A673 (cell line): ENCODE measurements around the gene C9.

Experiments
- EZH2 ChIP-seq: fragments of 200-600 bp; sonication (generic); IDR thresholded peaks from 2 replicates; pipeline ENCODE4 v1.6.1; 2017; ENCODE audit warnings: borderline replicate concordance, low read depth, mild to moderate bottlenecking, mixed read lengths, antibody characterized with exemption, low read length; ENCODE audit not compliant: poor library complexity, severe bottlenecking
- TF ChIP-seq, protein P1 (sequence below): fragments of 300-800, 200-600 bp; sonication (generic); conservative IDR thresholded peaks from 2 replicates; pipeline ENCODE4 v1.5.1; 2017; ENCODE audit warnings: low read depth, mild to moderate bottlenecking, antibody characterized with exemption, low read length, moderate library complexity, mixed read lengths

DNA sequence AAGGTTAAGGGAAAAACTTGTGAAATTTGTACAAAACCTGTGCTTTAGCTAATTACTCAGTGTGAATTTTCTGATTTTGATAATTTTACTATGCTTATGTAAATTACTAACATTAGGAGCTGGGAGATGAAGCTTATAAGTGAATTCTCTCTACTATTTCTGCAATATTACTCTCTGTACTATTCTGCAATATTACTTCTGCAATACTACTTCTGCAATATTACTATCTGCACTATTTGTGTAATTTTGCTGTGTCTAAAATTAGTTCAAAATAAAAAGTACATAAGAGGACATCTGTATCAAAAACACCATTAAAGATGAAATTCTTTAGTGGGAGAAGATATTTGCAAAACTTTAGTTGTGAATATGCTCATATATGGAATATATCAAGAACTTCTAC is 62.9 kb downstream of the C9 start:
- TF ChIP-seq EZH2 = no peak
- TF ChIP-seq, protein P1, sequence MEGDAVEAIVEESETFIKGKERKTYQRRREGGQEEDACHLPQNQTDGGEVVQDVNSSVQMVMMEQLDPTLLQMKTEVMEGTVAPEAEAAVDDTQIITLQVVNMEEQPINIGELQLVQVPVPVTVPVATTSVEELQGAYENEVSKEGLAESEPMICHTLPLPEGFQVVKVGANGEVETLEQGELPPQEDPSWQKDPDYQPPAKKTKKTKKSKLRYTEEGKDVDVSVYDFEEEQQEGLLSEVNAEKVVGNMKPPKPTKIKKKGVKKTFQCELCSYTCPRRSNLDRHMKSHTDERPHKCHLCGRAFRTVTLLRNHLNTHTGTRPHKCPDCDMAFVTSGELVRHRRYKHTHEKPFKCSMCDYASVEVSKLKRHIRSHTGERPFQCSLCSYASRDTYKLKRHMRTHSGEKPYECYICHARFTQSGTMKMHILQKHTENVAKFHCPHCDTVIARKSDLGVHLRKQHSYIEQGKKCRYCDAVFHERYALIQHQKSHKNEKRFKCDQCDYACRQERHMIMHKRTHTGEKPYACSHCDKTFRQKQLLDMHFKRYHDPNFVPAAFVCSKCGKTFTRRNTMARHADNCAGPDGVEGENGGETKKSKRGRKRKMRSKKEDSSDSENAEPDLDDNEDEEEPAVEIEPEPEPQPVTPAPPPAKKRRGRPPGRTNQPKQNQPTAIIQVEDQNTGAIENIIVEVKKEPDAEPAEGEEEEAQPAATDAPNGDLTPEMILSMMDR = no peak
